ENCODE measurements around the gene FAM107B.

DNA sequence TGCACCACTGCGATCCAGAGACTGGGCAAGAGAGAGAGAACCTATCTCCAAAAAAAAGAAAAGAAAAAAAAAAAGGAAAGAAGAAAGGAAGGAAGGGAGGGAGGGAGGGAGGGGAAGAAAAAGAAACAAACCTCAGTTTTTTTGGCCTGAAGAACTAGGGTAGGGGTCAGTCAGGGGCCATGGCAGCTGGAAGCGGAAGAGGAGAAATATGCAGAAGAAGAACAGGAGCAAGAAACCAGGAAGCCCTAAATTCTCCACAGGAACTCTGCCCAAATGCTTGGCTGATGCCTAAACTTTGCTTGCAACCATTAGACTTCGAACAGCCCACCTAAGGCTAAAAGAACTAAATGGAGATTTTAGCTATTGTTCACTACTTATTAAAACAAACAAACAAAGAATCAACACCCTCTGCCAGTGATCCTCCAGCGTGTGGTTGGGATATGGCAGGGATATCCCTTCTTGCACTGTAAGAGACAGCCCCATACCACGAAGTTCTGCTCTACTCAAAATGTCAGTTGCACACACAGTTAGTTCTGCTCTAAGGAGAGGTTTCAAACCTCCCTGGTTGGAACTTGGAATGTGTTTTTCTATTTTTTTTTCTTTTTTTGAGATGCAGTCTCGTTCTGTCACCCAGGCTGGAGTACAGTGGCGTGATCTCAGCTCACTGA, 139.5 kb downstream of the FAM107B start:
- TF ChIP-seq ZBTB7A (IDR thresholded peaks at IDR 0.05; ENCODE audit: low read depth) (no peak), EP300 (IDR thresholded peaks at IDR 0.05; ENCODE audit: borderline replicate concordance) (no peak), YY1 (IDR thresholded peaks at IDR 0.05; ENCODE audit: low read depth) (no peak), REST (IDR thresholded peaks at IDR 0.05; ENCODE audit: low read depth) (no peak), CREB1 (IDR thresholded peaks at IDR 0.05; ENCODE audit: low read depth) (no peak), EGR1 (IDR thresholded peaks at IDR 0.05) (no peak), RAD21 (IDR thresholded peaks at IDR 0.05; ENCODE audit: low read depth) (no peak), CEBPB (IDR thresholded peaks at IDR 0.05) (no peak), TAF1 (IDR thresholded peaks at IDR 0.05; ENCODE audit: low read depth) (no peak)
- TF ChIP-seq, protein P1, sequence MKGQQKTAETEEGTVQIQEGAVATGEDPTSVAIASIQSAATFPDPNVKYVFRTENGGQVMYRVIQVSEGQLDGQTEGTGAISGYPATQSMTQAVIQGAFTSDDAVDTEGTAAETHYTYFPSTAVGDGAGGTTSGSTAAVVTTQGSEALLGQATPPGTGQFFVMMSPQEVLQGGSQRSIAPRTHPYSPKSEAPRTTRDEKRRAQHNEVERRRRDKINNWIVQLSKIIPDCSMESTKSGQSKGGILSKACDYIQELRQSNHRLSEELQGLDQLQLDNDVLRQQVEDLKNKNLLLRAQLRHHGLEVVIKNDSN (IDR thresholded peaks at IDR 0.05), result no peak
